Stimulated activated CD8-positive, alpha-beta memory T cell treated with anti-CD3 and anti-CD28 coated beads, Interleukin-2, amount 100 ng/mL, for 1 hour (primary cell): ENCODE results near the gene HSFY1.
"Not testable (repeated sequence)": the region's sequence is repeated elsewhere in the genome, so short reads cannot be mapped to it uniquely, and the experiment has no call there.

ENCODE experiments used
- DNase-seq, 2 donors: peaks; one replicate each; pipeline ENCODE4 v3.0.0-alpha.2; 2020; ENCODE audit warnings: low read depth in 2 of 2

Gene HSFY1

GRCh38 chrY:18546420-18546819, at the start of gene HSFY1:
Gene HSFY1, plus strand, starts transcription at chrY:18546720. Its CDS starts 68 bp downstream, at chrY:18546788.
- not testable (repeated sequence) for DNase-seq

GRCh38 chrY:18504266-18504665, 42.3 kb upstream of the HSFY1 start:
- not testable (repeated sequence) for DNase-seq

- DNase-seq = not testable (repeated sequence)
These were observed 15.4 kb upstream of the HSFY1 start for GRCh38 chrY:18530995-18531655.

GRCh38 chrY:18538952-18539351, 7.6 kb upstream of the HSFY1 start:
- DNase-seq = not testable (repeated sequence)

- not testable (repeated sequence) for DNase-seq
These were observed 6.6 kb downstream of the HSFY1 start for GRCh38 chrY:18553132-18553531.

- not testable (repeated sequence) for DNase-seq
These were observed 19.4 kb downstream of the HSFY1 start for GRCh38 chrY:18565915-18566314.
